ENCODE data around the gene ARHGAP31. TPM values are rescaled to one million over a fixed set of nuclear protein-coding genes. Genes with fewer than 3 reads are reported as not detected.

Gene ARHGAP31
- total RNA-seq, 1 donor from 2014 or later: 22.6 TPM

GRCh38 chr3:119436977-119437376, 142.8 kb downstream of the ARHGAP31 start:
- no peak for DNase-seq (ENCODE audit: low spot score)

DNA sequence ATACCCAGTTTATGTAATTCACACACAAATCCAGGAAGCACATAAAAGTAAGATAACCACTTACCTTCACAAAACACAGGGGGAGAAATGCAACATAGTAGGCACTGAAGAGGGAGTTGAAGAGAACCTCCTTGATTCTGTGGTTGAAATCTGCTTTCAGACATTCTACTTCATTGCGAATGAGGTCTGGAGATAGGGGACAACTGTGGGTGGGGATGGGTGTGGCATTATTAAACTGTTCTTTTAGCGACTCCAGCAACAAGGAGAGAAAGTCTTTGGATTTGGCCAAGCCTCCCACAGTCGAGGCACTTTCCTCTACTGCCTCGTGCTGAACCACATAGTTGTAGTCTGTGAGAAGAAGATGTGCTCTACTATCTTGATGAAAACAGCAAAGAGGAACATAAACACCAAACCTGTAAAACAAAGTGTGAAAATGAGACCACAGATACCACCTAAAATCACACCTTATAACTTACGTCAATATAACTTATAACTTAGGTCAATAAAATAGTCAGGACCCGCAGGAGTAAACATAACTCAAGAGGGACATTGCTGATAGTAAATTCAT, 143.6 kb downstream of the ARHGAP31 start:
- no peak for DNase-seq (ENCODE audit: low spot score)

DNA sequence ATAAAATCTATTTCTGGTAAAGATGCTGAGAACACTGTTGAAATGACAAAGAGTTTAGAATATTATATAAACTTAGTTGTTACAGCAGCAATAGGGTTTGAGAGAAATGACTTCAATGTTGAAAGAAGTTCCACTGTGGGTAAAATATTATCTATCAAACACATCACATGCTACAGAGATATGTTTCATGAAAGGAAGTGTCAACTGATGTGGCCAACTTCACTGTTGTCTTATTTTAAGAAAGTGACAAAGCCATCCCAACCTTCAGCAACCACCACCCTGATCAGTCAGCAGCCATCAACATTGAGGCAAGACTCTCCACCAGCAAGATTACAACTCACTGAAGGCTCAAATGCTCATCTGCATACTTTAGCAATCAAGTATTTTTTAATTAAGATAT, 149.0 kb downstream of the ARHGAP31 start:
- DNase-seq (ENCODE audit: low spot score): no peak

DNA sequence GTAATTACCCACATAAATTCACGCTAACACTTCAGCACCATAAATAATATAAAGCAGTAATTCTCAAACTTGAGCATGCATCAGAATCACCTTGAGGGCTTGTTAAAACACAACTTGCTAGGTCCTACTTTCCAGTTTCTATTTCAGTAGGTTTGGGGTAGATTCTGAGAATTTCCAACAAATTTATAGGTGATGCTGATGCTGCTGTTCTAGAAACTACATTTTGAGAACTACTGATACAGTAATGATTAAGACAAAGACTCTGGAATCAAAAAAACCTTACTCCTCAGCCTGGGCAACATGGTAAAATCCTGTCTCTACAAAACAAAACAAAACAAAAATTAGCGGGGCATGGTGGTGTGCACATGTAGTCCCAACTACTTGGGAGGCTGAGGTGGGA, 150.4 kb downstream of the ARHGAP31 start:
- no peak for DNase-seq (ENCODE audit: low spot score)

DNA sequence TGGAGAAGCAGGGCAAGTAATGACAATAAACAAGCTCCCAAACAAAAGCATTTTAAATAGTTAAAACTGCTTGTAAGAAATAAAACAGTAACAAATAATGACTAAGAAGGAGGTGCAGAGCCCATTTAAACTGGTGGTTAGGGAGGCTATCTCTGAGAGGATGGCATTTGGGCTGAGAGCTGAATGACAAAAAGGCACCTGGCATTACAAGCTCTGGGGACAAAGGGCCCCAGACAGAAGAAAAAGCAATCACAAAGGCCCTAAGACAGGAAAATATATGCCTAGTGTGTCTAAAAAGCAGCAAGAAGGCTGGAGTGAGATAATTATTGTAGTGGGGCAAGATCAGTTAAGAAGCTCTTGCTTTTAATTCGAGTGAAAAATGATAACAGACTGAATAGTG, 159.6 kb downstream of the ARHGAP31 start:
- DNase-seq (ENCODE audit: low spot score): no peak

- no peak for DNase-seq (ENCODE audit: low spot score)
These were observed 162.3 kb downstream of the ARHGAP31 start for GRCh38 chr3:119456469-119456868.

DNA sequence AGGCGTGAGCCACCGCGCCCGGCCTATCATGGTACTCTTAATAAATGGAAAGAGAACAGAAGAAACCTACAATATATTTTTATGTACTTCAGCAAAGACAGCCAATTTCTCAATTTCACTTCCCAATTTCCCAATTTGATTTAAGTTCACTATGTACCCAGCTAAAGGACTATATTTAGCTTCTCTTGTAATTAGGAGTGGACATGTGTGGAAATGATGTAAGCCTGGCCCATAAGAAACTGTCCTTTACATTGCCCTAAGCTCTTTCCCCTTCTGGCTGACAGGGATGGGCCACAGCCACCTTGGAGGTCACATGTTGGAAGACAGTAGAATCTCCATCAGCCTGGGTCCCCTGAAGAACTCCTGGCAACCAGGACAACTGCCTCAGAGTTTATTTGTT, 163.1 kb downstream of the ARHGAP31 start:
- DNase-seq (ENCODE audit: low spot score): no peak

GRCh38 chr3:119463171-119464169, 169.3 kb downstream of the ARHGAP31 start, which contains the start of gene TMEM39A:
TMEM39A (minus strand) TSS chr3:119463615; CDS start chr3:119462074, 1,541 bp downstream.
- DNase-seq (ENCODE audit: low spot score): peak; percentile 99

GRCh38 chr3:119468041-119468440, 173.9 kb downstream of the ARHGAP31 start:
- DNase-seq (ENCODE audit: low spot score): no peak

- no peak for DNase-seq (ENCODE audit: low spot score)
These were observed 175.4 kb downstream of the ARHGAP31 start for GRCh38 chr3:119469418-119470189.

Other genes with a start within 250 kb of the ARHGAP31 start
- not detected for gene TEX55, start 148.2 kb upstream of the ARHGAP31 start, total RNA-seq
- 37.1 TPM for gene UPK1B, start 120.8 kb upstream of the ARHGAP31 start, total RNA-seq
- gene B4GALT4, start 53.5 kb upstream of the ARHGAP31 start, total RNA-seq: 58.1 TPM
- gene TMEM39A, start 169.2 kb downstream of the ARHGAP31 start, total RNA-seq: 35.3 TPM
- 17.9 TPM for gene POGLUT1, start 174.6 kb downstream of the ARHGAP31 start, total RNA-seq
- gene TIMMDC1, start 204.2 kb downstream of the ARHGAP31 start, total RNA-seq: 114 TPM

Measured in mucosa of gallbladder (tissue), 1 donor.